DND-41 (cell line): ENCODE results near the gene ABHD17A.

Experiments used
- ATAC-seq: fragments of 200-7000 bp; cut with Tn5 transposase; 3 replicates; pipeline ENCODE4 v1.9.1; 2021; ENCODE audit warnings: low read depth; ENCODE audit not compliant: insufficient read depth
- DNase-seq: peaks from one replicate; pipeline ENCODE4 v3.0.0-alpha.2; 2020
- H2AFZ ChIP-seq: 2 replicates; pipeline ENCODE4 v1.6.0; 2012; ENCODE audit warnings: low read depth, low read length
- H3K27ac ChIP-seq: 2 replicates; pipeline ENCODE4 v1.5.1; 2012; ENCODE audit warnings: low read length, inconsistent platforms
- H3K27me3 ChIP-seq: fragments of 200-600 bp; sonication (generic); 2 replicates; pipeline ENCODE4 v1.6.0; 2012; ENCODE audit warnings: low read length, mild to moderate bottlenecking, inconsistent platforms; ENCODE audit not compliant: insufficient read depth, poor library complexity
- H3K36me3 ChIP-seq: 2 replicates; pipeline ENCODE4 v1.5.1; 2012; ENCODE audit warnings: low read length, inconsistent platforms; ENCODE audit not compliant: insufficient read depth
- H3K4me1 ChIP-seq: 2 replicates; pipeline ENCODE4 v1.5.1; 2012; ENCODE audit warnings: mild to moderate bottlenecking, low read length; ENCODE audit not compliant: insufficient read depth
- H3K4me2 ChIP-seq: 2 replicates; pipeline ENCODE4 v1.6.0; 2012; ENCODE audit warnings: mild to moderate bottlenecking, moderate library complexity, low read length, inconsistent platforms; ENCODE audit not compliant: insufficient read depth
- H3K4me3 ChIP-seq, 2 experiments: fragments of 200-600 bp in 1 of 2; shearing (Covaris generic) in 1 of 2; 2 replicates each; pipeline ENCODE4 v1.5.1; 2012 to 2016; ENCODE audit warnings: inconsistent platforms in 2 of 2, low read length in 2 of 2, mild to moderate bottlenecking in 2 of 2, low read depth in 1 of 2, moderate library complexity in 1 of 2
- H3K79me2 ChIP-seq: 2 replicates; pipeline ENCODE4 v1.6.0; 2012; ENCODE audit warnings: low read length, inconsistent platforms; ENCODE audit not compliant: insufficient read depth
- H3K9ac ChIP-seq: 2 replicates; pipeline ENCODE4 v1.6.0; 2012; ENCODE audit warnings: low read depth, mild to moderate bottlenecking, inconsistent platforms, low read length, moderate library complexity
- H3K9me3 ChIP-seq: 2 replicates; pipeline ENCODE4 v1.5.1; 2012; ENCODE audit warnings: low read length, moderate library complexity, mild to moderate bottlenecking, inconsistent platforms; ENCODE audit not compliant: insufficient read depth, severe bottlenecking
- H4K20me1 ChIP-seq: 2 replicates; pipeline ENCODE4 v1.6.0; 2012; ENCODE audit warnings: low read length; ENCODE audit not compliant: insufficient read depth
- CTCF ChIP-seq: IDR thresholded peaks from 2 replicates; pipeline ENCODE4 v1.5.1; 2012; ENCODE audit warnings: borderline replicate concordance, low read length, moderate library complexity, mild to moderate bottlenecking; ENCODE audit not compliant: poor library complexity, severe bottlenecking; ENCODE audit errors: extremely low read depth
- EZH2 ChIP-seq: IDR thresholded peaks from 3 replicates; pipeline ENCODE4 v1.6.1; 2012; ENCODE audit warnings: borderline replicate concordance, low read depth, mild to moderate bottlenecking, moderate library complexity, low read length, inconsistent platforms; ENCODE audit not compliant: severe bottlenecking

The ABHD17A gene

GRCh38 chr19:1841209-1841924, 43.9 kb downstream of the ABHD17A start:
- no peak overlapping the region for H3K4me3 ChIP-seq
- ATAC-seq: no peak
- H3K4me2 ChIP-seq: no peak overlapping the region
- no peaks in the 10 kb centered on the region for H3K27me3 ChIP-seq
- peaks cover 25% of the 10 kb centered on the region for H3K4me1 ChIP-seq
- TF ChIP-seq CTCF (no peak), EZH2 (no peak)
- no peaks in the 10 kb centered on the region for H3K9me3 ChIP-seq
- no peak overlapping the region for H2AFZ ChIP-seq
- H3K79me2 ChIP-seq: peaks cover 100% of the 10 kb centered on the region
- peaks cover 93% of the 10 kb centered on the region for H4K20me1 ChIP-seq
- no peak overlapping the region for H3K27ac ChIP-seq
- H3K36me3 ChIP-seq: peaks cover 57% of the 10 kb centered on the region
- DNase-seq: no peak
- H3K9ac ChIP-seq: no peak overlapping the region

GRCh38 chr19:1840541-1841115, 44.7 kb downstream of the ABHD17A start:
- Histone ChIP-seq H3K36me3 (peaks cover 49% of the 10 kb centered on the region), H3K4me1 (peaks cover 17% of the 10 kb centered on the region), H2AFZ (no peak overlapping the region), H3K27ac (no peak overlapping the region), H3K4me3 (no peak overlapping the region), H3K9me3 (no peaks in the 10 kb centered on the region), H3K4me2 (no peak overlapping the region), H4K20me1 (peaks cover 92% of the 10 kb centered on the region), H3K9ac (no peak overlapping the region), H3K27me3 (no peaks in the 10 kb centered on the region), H3K79me2 (peaks cover 100% of the 10 kb centered on the region)
- ATAC-seq (no peak), DNase-seq (no peak)
- TF ChIP-seq CTCF (no peak), EZH2 (no peak)

GRCh38 chr19:1839658-1840540, 45.4 kb downstream of the ABHD17A start:
- Histone ChIP-seq H3K9me3 (no peaks in the 10 kb centered on the region), H3K79me2 (peaks cover 100% of the 10 kb centered on the region), H3K36me3 (peaks cover 44% of the 10 kb centered on the region), H3K4me2 (no peak overlapping the region), H3K27ac (no peak overlapping the region), H4K20me1 (peaks cover 91% of the 10 kb centered on the region), H3K9ac (no peak overlapping the region), H3K4me1 (peaks cover 10% of the 10 kb centered on the region), H3K27me3 (no peaks in the 10 kb centered on the region), H3K4me3 (no peak overlapping the region), H2AFZ (no peak overlapping the region)
- DNase-seq: no peak
- ATAC-seq: no peak
- TF ChIP-seq EZH2 (no peak), CTCF (no peak)
